Cerebellar cortex (tissue), 1 donor: ENCODE measurements around the gene FBXW4.

Experiments
- DNase-seq: peaks from one replicate; pipeline ENCODE4 v3.0.0-alpha.2; 2015; ENCODE audit warnings: low spot score

Gene FBXW4

DNA sequence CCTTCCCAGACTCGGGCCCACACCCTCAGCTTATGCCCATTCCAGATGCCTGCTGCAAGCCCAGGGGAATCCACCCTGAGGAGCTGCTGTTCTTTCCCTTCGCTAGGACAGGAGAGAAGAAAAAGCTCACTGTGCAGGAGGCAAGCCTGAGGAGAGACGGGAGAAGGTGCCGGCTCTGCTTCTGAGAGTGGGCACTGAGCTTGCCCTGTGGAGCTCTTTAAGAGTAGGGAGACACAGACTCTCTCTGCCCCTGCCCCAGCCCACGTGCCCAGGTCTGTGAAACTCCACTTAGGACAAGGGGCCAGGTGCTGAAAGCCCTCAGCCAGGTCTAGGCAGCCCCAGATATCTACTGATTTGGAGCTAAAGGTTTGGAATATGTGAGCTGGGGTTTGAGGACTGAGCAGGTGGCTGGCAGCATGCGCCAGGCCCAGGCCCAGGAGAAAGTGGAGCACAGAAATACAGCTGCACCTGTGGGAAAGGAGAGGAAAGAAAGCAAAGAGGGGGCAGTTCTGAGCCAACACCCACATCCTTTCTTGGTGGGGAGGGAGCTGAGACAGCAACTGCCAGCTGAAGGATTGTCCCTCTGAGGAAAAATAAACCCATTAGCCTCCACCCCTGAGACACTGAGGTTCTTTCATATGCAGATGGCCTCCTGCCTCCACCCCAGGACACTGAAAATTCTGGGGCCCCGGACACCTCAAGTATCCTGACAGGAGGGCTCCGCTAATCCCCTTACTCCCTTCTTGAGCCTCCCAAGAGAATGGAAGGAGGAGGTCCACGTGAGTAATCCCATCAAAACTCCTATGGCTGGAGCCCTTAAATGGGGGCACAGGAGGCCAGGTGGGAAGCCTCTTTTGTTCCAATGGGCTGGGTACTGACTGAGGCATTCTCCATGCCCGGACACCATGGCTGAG lies 114.2 kb downstream of the FBXW4 start:
- no peak for DNase-seq

DNA sequence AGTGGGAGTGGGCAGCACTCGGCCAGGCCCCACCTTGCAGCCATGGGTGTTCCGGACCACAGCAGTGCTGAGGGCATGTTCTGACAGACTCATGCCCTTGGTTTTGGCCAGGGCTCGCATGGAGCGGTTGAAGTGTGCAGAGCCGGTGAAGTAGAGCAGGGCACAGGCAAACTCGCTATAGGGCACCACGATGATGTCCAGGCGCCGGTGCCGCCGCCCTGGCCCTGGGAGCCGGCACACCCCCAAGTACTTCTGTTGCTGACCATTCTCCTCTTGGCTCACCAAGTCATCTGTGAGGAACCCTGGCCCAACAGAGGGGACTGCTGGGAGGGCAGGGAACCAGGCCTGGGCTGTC lies 115.5 kb downstream of the FBXW4 start:
- DNase-seq: no peak

- DNase-seq: no peak
Observed at GRCh38 chr10:101578803-101579515, 116.0 kb downstream of the FBXW4 start.

DNA sequence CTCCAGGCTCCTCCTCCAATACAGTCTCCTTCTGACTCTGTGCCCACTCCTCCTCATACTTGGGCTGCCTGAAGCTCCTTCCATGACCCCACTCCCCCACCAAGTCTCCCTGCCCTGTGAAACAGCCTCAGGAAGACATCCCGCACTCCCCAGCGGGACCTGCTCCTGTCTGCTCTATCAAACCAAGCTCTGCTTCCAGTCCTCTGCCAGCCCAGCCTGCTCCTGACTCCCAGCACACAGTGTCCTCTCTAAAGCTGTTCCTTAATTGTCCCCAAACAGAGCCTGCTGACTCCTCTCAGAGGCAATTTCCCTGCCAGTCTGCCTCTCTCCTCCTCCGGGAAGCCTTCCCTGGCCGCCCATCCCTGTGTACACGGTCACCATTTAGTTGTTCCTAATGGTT lies 116.8 kb downstream of the FBXW4 start:
- no peak for DNase-seq

DNA sequence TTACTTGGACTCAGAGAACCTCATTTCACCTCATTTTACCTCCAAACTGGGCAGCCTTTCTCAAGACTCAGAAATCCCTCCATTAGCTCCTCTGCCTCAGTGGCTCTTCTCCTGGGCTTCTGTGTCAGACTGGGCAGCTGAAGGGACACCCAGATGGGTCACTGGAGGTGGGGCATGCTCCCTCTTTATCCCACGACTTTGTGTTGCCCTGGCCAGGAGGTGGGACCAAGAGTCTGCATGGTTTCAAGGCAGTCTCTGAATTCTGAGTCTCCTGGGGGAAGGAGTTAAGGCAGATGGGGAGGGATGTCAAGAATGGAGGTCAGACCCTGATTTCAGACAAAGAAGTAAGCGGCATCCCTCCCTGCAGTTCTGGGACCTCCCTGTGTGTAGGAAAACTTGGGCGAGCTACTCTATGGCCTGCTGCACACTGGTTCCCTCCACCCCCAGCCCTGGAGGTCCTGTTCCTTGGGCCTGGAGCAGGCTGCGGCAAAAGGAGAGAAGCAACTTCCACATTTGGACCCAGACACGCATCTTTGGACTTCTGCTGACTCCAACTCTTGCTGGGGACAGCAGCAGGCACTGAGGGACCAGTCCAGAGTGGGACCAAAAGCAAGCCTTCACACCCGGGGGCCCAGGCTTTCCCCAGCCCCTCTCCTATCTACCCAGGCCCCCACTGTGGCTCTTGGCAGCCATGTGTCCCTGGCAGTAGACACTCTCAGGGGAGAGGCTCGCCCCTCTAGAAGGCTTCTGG lies 117.7 kb downstream of the FBXW4 start:
- DNase-seq: no peak

DNA sequence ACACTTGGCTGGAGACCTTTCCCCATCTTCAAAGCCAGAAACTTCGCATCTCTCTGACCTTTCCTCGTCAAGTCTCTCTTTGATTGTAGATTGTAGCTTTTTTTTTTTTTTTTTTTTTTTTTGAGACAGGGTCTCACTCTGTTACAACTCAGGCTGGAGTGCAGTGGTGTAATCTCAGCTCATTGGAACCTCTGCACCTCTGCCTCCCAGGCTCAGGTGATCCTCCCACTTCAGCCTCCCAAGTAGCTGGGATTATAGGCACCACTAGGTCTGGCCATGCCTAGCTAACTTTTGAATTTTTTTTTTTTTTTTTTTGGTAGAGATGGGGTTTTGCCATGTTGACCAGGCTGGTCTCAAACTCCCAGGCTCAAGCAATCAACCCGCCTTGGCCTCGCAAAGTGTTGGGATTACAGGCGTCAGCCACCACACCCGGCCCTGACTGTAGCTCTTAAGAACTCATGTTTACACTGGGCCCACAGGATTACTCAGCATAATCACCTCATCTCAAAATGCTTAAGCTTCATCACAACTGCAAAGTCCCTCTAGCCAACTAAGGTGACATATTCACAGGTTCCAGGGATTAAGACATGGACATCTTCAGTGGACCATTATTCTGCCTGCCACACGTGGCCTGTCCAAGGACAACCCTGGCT lies 118.6 kb downstream of the FBXW4 start:
- no peak for DNase-seq

DNA sequence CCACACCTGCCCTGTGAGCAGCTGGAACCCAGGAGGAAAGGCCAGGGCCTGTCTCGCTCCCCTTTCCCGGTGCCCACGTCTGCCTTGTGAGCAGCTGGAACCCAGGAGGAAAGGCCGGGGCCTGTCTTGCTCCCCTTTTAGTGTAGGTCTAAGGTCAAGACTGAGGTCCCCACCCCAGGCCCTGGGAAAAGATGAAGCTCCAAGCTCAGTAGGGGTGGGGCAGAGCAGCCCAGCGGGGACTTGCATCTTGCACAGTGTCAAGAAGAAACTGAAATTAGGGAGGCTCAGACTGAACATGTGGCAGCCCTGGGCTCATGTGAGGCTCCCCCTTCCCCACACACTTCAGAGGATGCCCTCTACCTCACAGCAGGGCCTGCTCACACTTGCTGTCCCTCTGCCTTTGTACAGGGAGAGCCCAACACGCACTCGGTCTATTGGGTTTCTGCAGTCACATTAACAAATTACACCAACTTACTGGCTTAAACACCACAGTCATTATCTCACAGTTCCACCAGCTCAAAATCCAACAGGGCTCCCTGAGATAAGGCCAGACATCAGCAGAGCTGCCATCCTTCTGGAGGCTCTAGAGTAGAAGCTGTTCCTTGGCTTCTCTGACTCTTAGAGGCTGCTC lies 119.3 kb downstream of the FBXW4 start:
- no peak for DNase-seq

- DNase-seq: no peak
Observed at GRCh38 chr10:101575091-101575490, 119.9 kb downstream of the FBXW4 start.

DNA sequence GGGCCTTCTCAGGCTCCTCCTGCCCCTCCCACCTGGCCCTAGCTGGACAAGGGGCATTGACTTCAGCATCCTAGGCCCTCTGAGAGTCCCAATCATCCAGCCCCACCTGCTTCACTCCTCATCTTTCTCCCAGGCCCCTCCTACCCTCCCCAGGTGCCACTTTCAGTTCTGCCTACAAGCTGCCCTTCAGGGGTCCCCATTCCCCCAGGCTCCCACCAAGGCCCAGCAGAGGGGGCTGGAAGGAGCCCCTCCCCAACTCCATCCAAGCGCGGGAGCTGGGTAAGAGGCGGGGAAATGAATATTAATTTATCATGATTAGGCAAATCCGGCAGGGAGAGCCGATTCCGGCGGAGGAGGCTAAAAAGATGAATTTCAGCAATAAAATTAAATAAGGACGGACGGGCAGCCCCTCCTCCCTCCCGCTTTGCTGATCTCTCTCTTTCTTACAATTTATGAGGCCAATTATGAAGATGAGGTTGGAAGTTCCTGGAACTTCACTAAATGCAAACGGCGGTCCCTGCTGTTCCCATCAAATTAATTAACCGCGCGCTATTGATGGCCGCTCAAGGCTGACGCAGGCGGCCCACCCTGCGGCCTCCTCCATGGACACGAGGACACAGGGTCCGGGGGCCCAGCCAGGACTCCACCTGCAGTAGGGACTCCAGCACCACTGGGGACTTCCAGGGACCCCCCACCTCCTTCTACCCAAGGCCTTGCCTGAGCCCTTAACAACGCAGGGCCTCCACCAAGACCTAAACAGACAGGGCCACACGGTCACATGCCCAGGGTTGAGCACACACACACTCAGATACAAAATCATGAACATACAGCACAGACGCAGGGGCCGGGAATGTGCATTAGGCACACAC lies 120.9 kb downstream of the FBXW4 start:
- DNase-seq: no peak

DNA sequence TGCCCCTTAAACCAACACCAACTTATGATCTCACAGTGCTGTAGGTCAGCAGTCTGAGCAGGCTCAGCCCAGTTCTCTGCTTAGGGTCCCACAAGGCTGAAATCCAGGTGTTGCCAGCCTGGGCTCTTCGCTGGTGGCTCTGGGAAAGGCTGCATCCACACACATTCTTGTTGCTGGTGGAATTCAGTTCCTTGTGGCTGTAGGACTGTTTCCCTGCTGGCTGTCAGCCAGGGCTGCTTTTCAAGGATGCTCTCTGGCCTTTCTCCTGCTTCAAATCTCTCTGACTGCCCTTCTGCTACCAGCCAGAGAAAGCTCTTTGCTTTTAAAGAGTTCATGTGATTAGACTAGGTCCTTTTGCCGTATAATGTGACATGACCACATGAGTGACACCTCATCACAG lies 122.2 kb downstream of the FBXW4 start:
- DNase-seq: no peak

DNA sequence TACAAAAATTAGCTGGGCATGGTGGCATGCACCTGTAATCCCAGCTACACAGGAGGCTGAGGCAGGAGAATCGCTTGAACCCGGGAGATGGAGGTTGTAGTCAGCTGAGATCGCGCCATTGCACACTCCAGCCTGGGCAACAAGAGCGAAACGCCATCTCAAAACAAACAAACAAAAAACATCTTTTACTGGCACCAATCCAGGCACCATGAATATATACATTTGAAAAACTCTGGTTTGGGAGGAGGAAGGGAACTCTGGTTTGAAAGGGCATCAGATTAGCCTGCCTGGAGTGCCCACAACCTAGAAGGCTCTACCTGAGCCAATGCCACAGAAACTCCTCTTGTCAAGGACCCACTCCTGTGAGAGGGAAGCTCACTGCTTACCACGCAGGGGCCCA lies 122.8 kb downstream of the FBXW4 start:
- no peak for DNase-seq

GRCh38 chr10:101571271-101571925 lies 123.6 kb downstream of the FBXW4 start:
- DNase-seq: no peak

GRCh38 chr10:101570428-101571270 lies 124.3 kb downstream of the FBXW4 start:
- no peak for DNase-seq

GRCh38 chr10:101569622-101570427 lies 125.1 kb downstream of the FBXW4 start:
- DNase-seq: peak; percentile 72

- DNase-seq: no peak
Observed at GRCh38 chr10:101569323-101569621, 125.7 kb downstream of the FBXW4 start.

GRCh38 chr10:101568054-101568745 lies 126.8 kb downstream of the FBXW4 start:
- DNase-seq: no peak

GRCh38 chr10:101567165-101568006 lies 127.6 kb downstream of the FBXW4 start:
- no peak for DNase-seq
